AG04449 (cell line): ENCODE data around the gene C2CD2.
A peak's percentile ranks its signal among the peaks of the same experiment; 100 is the strongest.

ENCODE experiments used
- CTCF ChIA-PET: fragments of 350-600 bp; formaldehyde crosslinking; extraction: SDS; loops from one replicate; lab custom pipeline; 2021; ENCODE audit warnings: antibody characterized with exemption; lab: Yijun Ruan, JAX
- POLR2A ChIA-PET: fragments of 400-600, 350-600 bp; formaldehyde crosslinking; extraction: SDS; loops from one replicate; lab custom pipeline; 2020; ENCODE audit warnings: antibody characterized with exemption, inconsistent platforms; lab: Yijun Ruan, JAX
- DNase-seq: peaks from one replicate; pipeline ENCODE4 v3.0.0-alpha.2; 2010; ENCODE audit warnings: low read depth, low spot score
- H3K4me3 ChIP-seq: 2 replicates; pipeline ENCODE4 v1.5.1; 2011; ENCODE audit warnings: low read depth, mild to moderate bottlenecking, control low read depth, low read length
- CTCF ChIP-seq: IDR thresholded peaks from one replicate; pipeline ENCODE4 v1.5.1; 2011; ENCODE audit warnings: mild to moderate bottlenecking, moderate library complexity, low read length, control low read depth, inconsistent platforms; ENCODE audit not compliant: insufficient read depth; ENCODE audit errors: missing control alignments

Gene C2CD2

GRCh38 chr21:41875086-41875485, 78.7 kb downstream of the C2CD2 start:
- no peak overlapping the region for H3K4me3 ChIP-seq
- TF ChIP-seq CTCF: no peak
- DNase-seq: no peak
- POLR2A ChIA-PET: no interaction called here
- CTCF ChIA-PET: interaction anchor here (1.3 to 1.4 kb wide), 3 partner anchors 28 to 264 kb away, joined by 3 read pairs; no protein-coding TSS in a partner anchor

- CTCF ChIA-PET: interaction anchor here (1.4 kb wide), 2 partner anchors 242 to 263 kb away, joined by 3 read pairs; no protein-coding TSS in a partner anchor
- no peak for DNase-seq
- no peak overlapping the region for H3K4me3 ChIP-seq
- POLR2A ChIA-PET: no interaction called here
- TF ChIP-seq CTCF: no peak
Observed at GRCh38 chr21:41874611-41875010, 79.2 kb downstream of the C2CD2 start.

- no peak overlapping the region for H3K4me3 ChIP-seq
- POLR2A ChIA-PET: no interaction called here
- TF ChIP-seq CTCF: no peak
- CTCF ChIA-PET: interaction anchor here (1.7 kb wide), 1 partner anchor 244 kb away, joined by 10 read pairs; no protein-coding TSS in a partner anchor
- DNase-seq: no peak
Observed at GRCh38 chr21:41873426-41873825, 80.4 kb downstream of the C2CD2 start.

GRCh38 chr21:41873005-41873404, 80.8 kb downstream of the C2CD2 start:
- POLR2A ChIA-PET: no interaction called here
- peak; percentile 8 for TF ChIP-seq CTCF
- no peak overlapping the region for H3K4me3 ChIP-seq
- CTCF ChIA-PET: interaction anchor here (1.7 kb wide), 1 partner anchor 245 kb away, joined by 10 read pairs; no protein-coding TSS in a partner anchor
- no peak for DNase-seq

GRCh38 chr21:41871293-41872030, 82.4 kb downstream of the C2CD2 start:
- no peak for DNase-seq
- POLR2A ChIA-PET: no interaction called here
- no peak overlapping the region for H3K4me3 ChIP-seq
- CTCF ChIA-PET: interaction anchor here (0.5 to 1.7 kb wide), 3 partner anchors 242 to 266 kb away, joined by 3 to 10 read pairs (median 3); no protein-coding TSS in a partner anchor
- no peak for TF ChIP-seq CTCF

- no peak for TF ChIP-seq CTCF
- no peak overlapping the region for H3K4me3 ChIP-seq
- CTCF ChIA-PET: interaction anchor here (0.8 to 0.9 kb wide), 2 partner anchors 53 to 257 kb away, joined by 3 read pairs; no protein-coding TSS in a partner anchor
- no peak for DNase-seq
- POLR2A ChIA-PET: no interaction called here
Observed at GRCh38 chr21:41869771-41870170, 84.0 kb downstream of the C2CD2 start.
